Right hindlimb (tissue), 1 donor: Measurements from ENCODE around the gene PDCD2L.
A peak's percentile ranks its signal among the peaks of the same experiment; 100 is the strongest.
"Not testable (repeated sequence)": the region's sequence is repeated elsewhere in the genome, so short reads cannot be mapped to it uniquely, and the experiment has no call there.

Source experiments
- DNase-seq: peaks from one replicate; pipeline ENCODE4 v3.0.0-alpha.2; 2018

The PDCD2L gene

GRCh38 chr19:34404109-34404909, at the start of gene PDCD2L:
PDCD2L (plus strand) TSS chr19:34404399; CDS start chr19:34404431, 32 bp downstream.
- peak; percentile 91 for DNase-seq

- DNase-seq, result no peak
Measured at GRCh38 chr19:34355201-34355600, 49.0 kb upstream of the PDCD2L start.

- no peak for DNase-seq
Measured at GRCh38 chr19:34356875-34357274, 47.3 kb upstream of the PDCD2L start.

GRCh38 chr19:34357431-34357830, 46.8 kb upstream of the PDCD2L start:
- no peak for DNase-seq

GRCh38 chr19:34359140-34359953, 44.9 kb upstream of the PDCD2L start:
- peak; percentile 99 for DNase-seq

- no peak for DNase-seq
Measured at GRCh38 chr19:34359954-34360315, 44.3 kb upstream of the PDCD2L start.

GRCh38 chr19:34360354-34360909, 43.8 kb upstream of the PDCD2L start:
- no peak for DNase-seq

- no peak for DNase-seq
Measured at GRCh38 chr19:34362679-34363069, 41.5 kb upstream of the PDCD2L start.

GRCh38 chr19:34363094-34363493, 41.1 kb upstream of the PDCD2L start:
- no peak for DNase-seq

- no peak for DNase-seq
Measured at GRCh38 chr19:34363930-34364329, 40.3 kb upstream of the PDCD2L start.

GRCh38 chr19:34364462-34364829, 39.8 kb upstream of the PDCD2L start:
- no peak for DNase-seq

GRCh38 chr19:34364830-34365462, 39.3 kb upstream of the PDCD2L start, which contains the start of gene GPI:
GPI (plus strand) TSS chr19:34365196; CDS start chr19:34365267, 71 bp downstream.
- DNase-seq, result peak; percentile 70

GRCh38 chr19:34365463-34366401, 38.5 kb upstream of the PDCD2L start:
- DNase-seq, result peak; percentile 64

- DNase-seq, result no peak
Measured at GRCh38 chr19:34366738-34367623, 37.2 kb upstream of the PDCD2L start.

- DNase-seq, result no peak
Measured at GRCh38 chr19:34367624-34367957, 36.6 kb upstream of the PDCD2L start.

GRCh38 chr19:34368338-34368737, 35.9 kb upstream of the PDCD2L start:
- DNase-seq, result no peak

GRCh38 chr19:34369166-34369565, 35.0 kb upstream of the PDCD2L start:
- DNase-seq, result not testable (repeated sequence)

GRCh38 chr19:34370117-34370516, 34.1 kb upstream of the PDCD2L start:
- DNase-seq, result no peak

- no peak for DNase-seq
Measured at GRCh38 chr19:34370983-34371382, 33.2 kb upstream of the PDCD2L start.

- DNase-seq, result no peak
Measured at GRCh38 chr19:34373601-34374288, 30.5 kb upstream of the PDCD2L start.
